OCI-LY3 (cell line): ENCODE results near the gene CPA2.

Source experiments
- EZH2phosphoT487 ChIP-seq: fragments of 200-600 bp; shearing (Covaris generic); IDR thresholded peaks from 2 replicates; pipeline ENCODE4 v1.6.1; 2018; ENCODE audit warnings: antibody characterized with exemption, mixed run types, low read depth
- TF ChIP-seq, protein P1 (sequence below): fragments of 200-600, 300-600 bp; sonication (generic); IDR thresholded peaks from 2 replicates; pipeline ENCODE4 v1.5.1; 2014; ENCODE audit warnings: antibody characterized with exemption, low read length, low read depth

GRCh38 chr7:130309986-130310385 is 43.3 kb downstream of the CPA2 start:
- TF ChIP-seq, protein P1, sequence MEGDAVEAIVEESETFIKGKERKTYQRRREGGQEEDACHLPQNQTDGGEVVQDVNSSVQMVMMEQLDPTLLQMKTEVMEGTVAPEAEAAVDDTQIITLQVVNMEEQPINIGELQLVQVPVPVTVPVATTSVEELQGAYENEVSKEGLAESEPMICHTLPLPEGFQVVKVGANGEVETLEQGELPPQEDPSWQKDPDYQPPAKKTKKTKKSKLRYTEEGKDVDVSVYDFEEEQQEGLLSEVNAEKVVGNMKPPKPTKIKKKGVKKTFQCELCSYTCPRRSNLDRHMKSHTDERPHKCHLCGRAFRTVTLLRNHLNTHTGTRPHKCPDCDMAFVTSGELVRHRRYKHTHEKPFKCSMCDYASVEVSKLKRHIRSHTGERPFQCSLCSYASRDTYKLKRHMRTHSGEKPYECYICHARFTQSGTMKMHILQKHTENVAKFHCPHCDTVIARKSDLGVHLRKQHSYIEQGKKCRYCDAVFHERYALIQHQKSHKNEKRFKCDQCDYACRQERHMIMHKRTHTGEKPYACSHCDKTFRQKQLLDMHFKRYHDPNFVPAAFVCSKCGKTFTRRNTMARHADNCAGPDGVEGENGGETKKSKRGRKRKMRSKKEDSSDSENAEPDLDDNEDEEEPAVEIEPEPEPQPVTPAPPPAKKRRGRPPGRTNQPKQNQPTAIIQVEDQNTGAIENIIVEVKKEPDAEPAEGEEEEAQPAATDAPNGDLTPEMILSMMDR: no peak
- TF ChIP-seq EZH2phosphoT487: no peak
